CD14-positive monocyte (primary cell): ENCODE measurements around the gene GPR39. TPM values are rescaled to one million over a fixed set of nuclear protein-coding genes. Genes with fewer than 3 reads are reported as not detected.
A peak's percentile ranks its signal among the peaks of the same experiment; 100 is the strongest.

ENCODE experiments used
- DNase-seq, 3 donors: peaks; one replicate each; pipeline ENCODE4 v3.0.0-alpha.2; 2011 to 2022
- H2AFZ ChIP-seq: 2 replicates; pipeline ENCODE4 v1.6.0; 2012; ENCODE audit warnings: mild to moderate bottlenecking, low read depth, low read length, inconsistent platforms; ENCODE audit not compliant: insufficient read depth, poor library complexity, severe bottlenecking
- H3K27ac ChIP-seq, 2 donors: 1 replicate in 1 of 2; 2 replicates in 1 of 2; pipeline ENCODE4 v1.5.1; 2012 to 2013; ENCODE audit warnings: low read length in 2 of 2, control low read depth in 1 of 2, inconsistent platforms in 1 of 2, low read depth in 1 of 2, mild to moderate bottlenecking in 1 of 2
- H3K27me3 ChIP-seq, 2 donors: one replicate each; pipeline versions ENCODE4 v1.6.0 to v1.6.1; 2011 to 2013; ENCODE audit warnings: low read length in 2 of 2; ENCODE audit not compliant: control insufficient read depth in 2 of 2, insufficient read depth in 2 of 2
- H3K36me3 ChIP-seq, 2 donors: replicated peaks in 1 of 2; 1 replicate in 1 of 2; 2 replicates in 1 of 2; pipeline versions ENCODE4 v1.5.1 to v1.6.1; 2012 to 2013; ENCODE audit warnings: low read length in 2 of 2, control low read depth in 1 of 2, inconsistent platforms in 1 of 2, mild to moderate bottlenecking in 1 of 2; ENCODE audit not compliant: insufficient read depth in 2 of 2, control insufficient read depth in 1 of 2
- H3K4me1 ChIP-seq, 2 donors: 1 replicate in 1 of 2; 2 replicates in 1 of 2; pipeline versions ENCODE4 v1.5.1 to v1.6.1; 2012 to 2013; ENCODE audit warnings: low read length in 2 of 2, control low read depth in 1 of 2, inconsistent platforms in 1 of 2, mild to moderate bottlenecking in 1 of 2, moderate library complexity in 1 of 2; ENCODE audit not compliant: insufficient read depth in 2 of 2, control insufficient read depth in 1 of 2
- H3K4me2 ChIP-seq: replicated peaks from 2 replicates; pipeline ENCODE3; 2012; ENCODE audit warnings: low read length, moderate library complexity, mild to moderate bottlenecking; ENCODE audit not compliant: poor library complexity, severe bottlenecking; ENCODE audit errors: extremely low read depth
- H3K4me3 ChIP-seq, 3 experiments: fragments of 200-600 bp in 1 of 3; sonication (generic) in 1 of 3; replicated peaks in 1 of 3; 1 replicate in 2 of 3; 2 replicates in 1 of 3; pipeline ENCODE4 v1.5.1; 2011 to 2013; ENCODE audit warnings: low read length in 3 of 3, mild to moderate bottlenecking in 3 of 3, control low read depth in 2 of 3, low read depth in 2 of 3, inconsistent platforms in 1 of 3, moderate library complexity in 1 of 3
- H3K79me2 ChIP-seq: 2 replicates; pipeline ENCODE4 v1.6.0; 2012; ENCODE audit warnings: mild to moderate bottlenecking, control low read depth, inconsistent platforms, low read length, moderate library complexity; ENCODE audit not compliant: insufficient read depth
- H3K9ac ChIP-seq: 2 replicates; pipeline ENCODE4 v1.6.0; 2017; ENCODE audit warnings: low read length, mild to moderate bottlenecking; ENCODE audit not compliant: insufficient read depth, poor library complexity, severe bottlenecking
- H3K9me3 ChIP-seq, 2 donors: replicated peaks in 1 of 2; 1 replicate in 1 of 2; 2 replicates in 1 of 2; pipeline versions ENCODE4 v1.5.1 to v1.6.1; 2012 to 2013; ENCODE audit warnings: low read length in 2 of 2, control low read depth in 1 of 2; ENCODE audit not compliant: control insufficient read depth in 1 of 2, insufficient read depth in 1 of 2
- H4K20me1 ChIP-seq: 2 replicates; pipeline ENCODE4 v1.6.0; 2012; ENCODE audit warnings: mild to moderate bottlenecking, low read length, control low read depth, moderate library complexity; ENCODE audit not compliant: insufficient read depth
- H3K27ac Mint-ChIP-seq, 7 donors: one replicate each; pipeline ENCODE4 v1.8.0; 2020; ENCODE audit warnings: mild to moderate bottlenecking in 7 of 7, mixed read lengths in 7 of 7, moderate library complexity in 6 of 7, inconsistent platforms in 2 of 7
- H3K27me3 Mint-ChIP-seq, 3 donors: one replicate each; pipeline ENCODE4 v1.8.0; 2021 to 2022; ENCODE audit warnings: low read depth in 3 of 3, mild to moderate bottlenecking in 3 of 3, mixed read lengths in 3 of 3, moderate library complexity in 3 of 3, inconsistent platforms in 1 of 3
- H3K36me3 Mint-ChIP-seq, 2 donors: one replicate each; pipeline ENCODE4 v1.8.0; 2020; ENCODE audit warnings: mixed read lengths in 2 of 2, inconsistent platforms in 1 of 2, mild to moderate bottlenecking in 1 of 2
- H3K4me1 Mint-ChIP-seq: one replicate; pipeline ENCODE4 v1.8.0; 2020; ENCODE audit warnings: mild to moderate bottlenecking, mixed read lengths
- H3K4me3 Mint-ChIP-seq, 2 donors: one replicate each; pipeline ENCODE4 v1.8.0; 2020; ENCODE audit warnings: mild to moderate bottlenecking in 2 of 2, mixed read lengths in 2 of 2, moderate library complexity in 1 of 2
- H3K9me3 Mint-ChIP-seq, 7 donors: one replicate each; pipeline ENCODE4 v1.8.0; 2020 to 2022; ENCODE audit warnings: mixed read lengths in 7 of 7, mild to moderate bottlenecking in 6 of 7, moderate library complexity in 6 of 7, inconsistent platforms in 2 of 7
- CTCF ChIP-seq: fragments of 200-600 bp; IDR thresholded peaks from one replicate; pipeline ENCODE4 v1.8.0; 2022; ENCODE audit warnings: antibody characterized with exemption, mild to moderate bottlenecking
- WGBS: methylation state at CpG from one replicate; pipeline ENCODE4 v1.1.5; 2013; ENCODE audit warnings: missing lambda C conversion rate; ENCODE audit not compliant: insufficient coverage; 5-methylcytosine and 5-hydroxymethylcytosine counted together
- intact Hi-C, 2 donors: fragments of 100-400 bp; cut with micrococcal nuclease; formaldehyde crosslinking; loops; one replicate each; pipeline versions ENCODE4 v1.15.0 to v1.15.1; 2023
- polyA plus RNA-seq, 3 donors: library from polyadenylated mRNA; depleted of rRNA in 1 of 3; unstranded in 2 of 3; stranded (reverse) in 1 of 3; fragments of 300-500 nt in 2 of 3; fragments of >200 nt in 1 of 3; fragmentation: Illumina TruSeq in 2 of 3; gene quantifications; 1 replicate in 2 of 3; 2 replicates in 1 of 3; pipeline ENCODE4 v1.2.3, GENCODE V29; 2012 to 2021

GPR39 gene
- polyA plus RNA-seq, 3 donors, result 0.12 TPM; not detected in 2

GRCh38 chr2:132475615-132476014, 59.0 kb downstream of the GPR39 start:
- H3K4me3 ChIP-seq, result no peak overlapping the region
- no peaks in the 10 kb centered on the region for H3K4me1 Mint-ChIP-seq
- intact Hi-C loops, result no loop called here

GRCh38 chr2:132477436-132477835, 60.8 kb downstream of the GPR39 start:
- Histone ChIP-seq H3K4me2 (no peak overlapping the region), H3K4me3 (no peak overlapping the region), H3K4me1 (no peaks in the 10 kb centered on the region), H3K27me3 (no peaks in the 10 kb centered on the region), H4K20me1 (no peaks in the 10 kb centered on the region), H3K79me2 (no peaks in the 10 kb centered on the region), H3K9ac (no peak overlapping the region), H3K27ac (no peak overlapping the region), H3K9me3 (no peaks in the 10 kb centered on the region), H2AFZ (no peak overlapping the region), H3K36me3 (no peaks in the 10 kb centered on the region)
- Mint-ChIP-seq H3K4me1 (no peaks in the 10 kb centered on the region), H3K27ac (no peak overlapping the region), H3K4me3 (no peak overlapping the region), H3K9me3 (peaks cover 2 to 17% (median 5%) of the 10 kb centered on the region in 7 donors), H3K27me3 (no peaks in the 10 kb centered on the region), H3K36me3 (no peaks in the 10 kb centered on the region)
- no peak for DNase-seq
- TF ChIP-seq CTCF, result no peak
- intact Hi-C loops, result no loop called here
- 73% methylated on average over 3 of the region's 4 CpGs for WGBS

More at GRCh38 chr2:132475615-132476014, 59.0 kb downstream of the GPR39 start:
- Histone ChIP-seq H2AFZ (no peak overlapping the region), H3K4me2 (no peak overlapping the region), H4K20me1 (no peaks in the 10 kb centered on the region), H3K27me3 (no peaks in the 10 kb centered on the region), H3K9me3 (no peaks in the 10 kb centered on the region), H3K79me2 (no peaks in the 10 kb centered on the region), H3K4me1 (no peaks in the 10 kb centered on the region), H3K27ac (no peak overlapping the region), H3K9ac (no peak overlapping the region), H3K36me3 (no peaks in the 10 kb centered on the region)
- no CpG with 5 or more reads among the region's 2 CpGs for WGBS
- no peak for DNase-seq
- no peak for TF ChIP-seq CTCF
- no peaks in the 10 kb centered on the region for H3K36me3 Mint-ChIP-seq
- H3K27me3 Mint-ChIP-seq, result no peaks in the 10 kb centered on the region
- peak overlapping the region in 1 of 7 donors; percentile 33 for H3K27ac Mint-ChIP-seq
- H3K9me3 Mint-ChIP-seq, result peaks cover 2 to 28% (median 9%) of the 10 kb centered on the region in 7 donors
- no peak overlapping the region for H3K4me3 Mint-ChIP-seq
